VCaP (cell line): ENCODE measurements around the gene HRH3.
A peak's percentile ranks its signal among the peaks of the same experiment; 100 is the strongest.

Source experiments
- H3K27ac ChIP-seq: fragments of 450-650 bp; 2 replicates; pipeline ENCODE4 v1.5.1; 2017
- CTCF ChIP-seq: fragments of 450-650 bp; conservative IDR thresholded peaks from 2 replicates; pipeline ENCODE4 v1.5.1; 2017; ENCODE audit warnings: mild to moderate bottlenecking, moderate library complexity

Gene HRH3

DNA sequence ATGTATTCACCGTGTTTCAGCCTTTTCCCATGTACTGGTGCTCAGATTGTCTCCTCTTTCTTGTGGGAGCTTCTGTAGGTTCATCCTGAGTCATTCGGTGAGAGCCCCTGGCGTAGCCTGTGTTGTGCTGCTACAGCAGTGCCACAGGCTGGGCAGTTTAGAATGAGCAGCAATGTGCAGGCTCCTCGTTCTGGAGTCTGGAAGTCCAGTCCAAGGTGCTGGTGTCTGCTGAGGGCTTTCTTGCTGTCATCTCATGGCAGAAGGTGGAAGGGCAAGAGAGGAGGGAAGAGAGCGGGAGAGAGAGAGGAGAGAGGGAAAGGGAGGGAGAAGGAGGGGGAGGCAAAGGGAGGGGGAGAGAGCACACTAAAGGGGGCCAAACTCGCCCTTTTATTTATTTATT lies 33.3 kb upstream of the HRH3 start:
- H3K27ac ChIP-seq: no peak overlapping the region
- TF ChIP-seq CTCF: no peak

DNA sequence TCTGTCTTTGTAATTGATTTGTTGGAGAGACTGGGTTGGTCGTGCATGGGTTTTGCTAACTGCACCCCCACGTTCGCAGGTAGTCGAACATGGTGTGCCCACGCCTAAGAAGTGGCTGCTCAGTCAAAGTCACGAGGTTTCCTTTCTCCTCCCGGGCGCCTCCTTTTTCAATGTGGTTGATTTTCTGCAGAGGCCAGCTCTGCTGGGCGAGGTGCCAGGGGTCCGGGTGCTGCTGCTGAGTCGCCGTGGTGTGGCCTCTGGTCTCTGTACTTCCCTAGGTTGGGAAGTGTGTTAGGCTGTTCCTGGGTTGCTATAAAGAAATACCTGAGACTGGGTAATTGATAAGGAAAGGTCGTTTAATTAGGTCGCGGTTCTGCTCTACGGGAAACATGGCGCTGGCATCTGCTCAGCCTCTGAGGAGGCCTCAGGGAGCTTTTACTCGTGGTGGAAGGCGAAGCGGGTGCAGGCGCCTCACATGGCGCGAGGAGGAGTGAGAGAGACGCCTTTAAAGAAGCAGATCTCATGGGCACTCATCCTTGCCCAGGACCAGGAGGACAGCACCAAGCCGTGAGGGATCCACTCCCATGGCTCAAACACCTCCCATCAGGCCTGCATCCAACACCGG lies 32.4 kb upstream of the HRH3 start:
- TF ChIP-seq CTCF: no peak
- H3K27ac ChIP-seq: no peak overlapping the region

DNA sequence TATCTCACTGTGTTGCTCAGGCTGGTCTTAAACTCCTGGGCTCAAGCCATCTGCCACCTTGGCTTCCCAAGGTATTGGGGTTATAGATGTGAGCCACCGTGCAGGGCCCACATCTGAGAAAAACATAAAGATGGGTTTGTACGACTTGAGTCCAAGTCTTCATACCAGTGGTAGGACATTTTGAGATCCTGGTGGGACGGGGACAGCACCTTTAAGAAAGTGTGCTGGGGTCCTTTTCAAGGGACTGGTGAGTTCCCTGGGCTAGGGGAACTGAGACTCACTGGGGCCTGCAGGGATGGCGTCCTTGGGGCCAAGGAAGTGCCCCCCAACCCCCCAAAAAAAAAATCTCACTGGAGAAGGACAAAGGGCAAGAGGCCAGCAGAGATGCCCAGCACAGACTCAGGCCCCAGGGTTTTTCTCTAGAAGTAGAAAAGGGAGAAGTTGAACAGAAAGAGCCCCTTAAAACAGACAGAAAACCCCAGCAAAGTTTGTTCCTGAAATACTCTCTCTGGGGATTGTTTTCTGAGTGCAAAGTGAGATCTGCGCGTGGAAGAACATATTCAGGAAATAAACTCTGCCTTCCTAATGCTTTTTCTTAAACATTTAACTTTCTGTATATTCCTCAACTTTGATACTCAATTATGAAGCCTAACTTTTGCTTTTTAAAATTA lies 28.9 kb upstream of the HRH3 start:
- TF ChIP-seq CTCF: no peak
- H3K27ac ChIP-seq: no peak overlapping the region

DNA sequence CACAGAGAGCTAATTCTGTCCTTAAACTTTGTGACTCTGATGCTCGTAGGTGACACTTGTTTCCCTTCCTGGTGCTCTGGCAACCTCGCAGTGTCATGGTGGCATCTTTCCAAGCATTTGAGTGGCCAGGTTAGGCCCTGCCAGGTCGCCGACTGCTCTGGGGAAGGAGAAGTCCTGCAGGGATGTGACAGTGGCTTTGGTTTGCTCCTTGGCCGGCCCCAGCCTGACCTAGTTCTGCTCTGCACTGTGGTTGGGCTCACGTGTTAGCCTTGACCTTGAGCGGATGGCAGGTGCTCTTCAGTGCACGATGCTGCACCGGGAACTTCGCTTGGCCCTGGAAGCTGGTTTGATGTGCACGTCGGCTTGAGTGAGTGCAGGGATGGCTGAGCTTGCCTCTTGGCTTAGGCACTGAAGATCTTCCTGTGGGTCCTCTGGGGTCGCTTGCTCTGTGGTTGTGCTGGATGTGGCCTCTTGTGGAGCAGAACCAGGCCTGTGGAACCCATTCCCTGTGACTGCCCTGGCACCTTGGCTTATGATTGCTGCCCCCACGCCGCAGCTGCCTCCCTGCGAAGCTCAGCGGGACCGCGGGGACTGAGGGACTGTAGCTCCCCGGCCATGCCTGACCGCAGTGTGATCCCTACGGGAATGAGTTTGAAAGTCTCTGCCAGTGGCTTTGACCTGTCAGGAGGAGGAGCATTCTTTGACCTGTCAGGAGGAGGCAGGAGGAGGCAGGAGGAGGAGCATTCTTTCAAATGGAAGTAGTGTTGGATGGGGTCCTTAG lies 27.0 kb upstream of the HRH3 start:
- peak overlapping the region; percentile 43 for H3K27ac ChIP-seq
- TF ChIP-seq CTCF: no peak

- H3K27ac ChIP-seq: peak overlapping the region; percentile 43
- TF ChIP-seq CTCF: no peak
These were observed 26.4 kb upstream of the HRH3 start for GRCh38 chr20:62246431-62246830.

- no peak for TF ChIP-seq CTCF
- H3K27ac ChIP-seq: peak overlapping the region; percentile 43
These were observed 25.8 kb upstream of the HRH3 start for GRCh38 chr20:62245911-62246280.

DNA sequence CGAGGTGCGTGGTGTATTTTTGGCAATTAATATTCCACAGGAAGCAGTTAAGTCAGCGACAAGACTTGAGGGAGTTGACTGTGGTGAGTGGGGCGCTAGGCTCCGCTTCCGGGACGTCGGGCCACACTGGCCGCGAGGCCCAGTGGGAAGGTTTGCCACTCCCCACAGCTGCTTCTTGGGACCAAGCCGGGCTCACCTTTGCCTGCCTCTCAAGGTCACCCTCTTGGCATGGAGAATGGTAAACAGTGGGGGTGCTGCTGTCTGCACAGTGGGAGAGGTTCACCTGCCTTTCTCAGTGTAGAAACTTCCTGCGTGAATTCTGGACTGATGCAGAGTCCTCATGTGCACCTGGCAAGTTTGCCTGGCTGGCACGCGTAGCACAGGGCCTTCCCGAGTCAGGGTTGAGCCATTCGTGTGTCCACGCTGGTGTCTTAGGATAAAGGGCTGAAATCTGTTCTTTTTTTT lies 24.6 kb upstream of the HRH3 start:
- H3K27ac ChIP-seq: peak overlapping the region; percentile 91; the same call in 1 of the 2 replicates
- TF ChIP-seq CTCF: no peak
